NB4 (cell line): Measurements from ENCODE around the gene LSM7.

Source experiments
- DNase-seq: peaks from one replicate; pipeline ENCODE4 v3.0.0; 2010; ENCODE audit warnings: low read depth
- H3K4me3 ChIP-seq: one replicate; pipeline ENCODE4 v1.5.1; 2011; ENCODE audit warnings: mild to moderate bottlenecking, low read depth, low read length, moderate library complexity
- MYC ChIP-seq: IDR thresholded peaks from 2 replicates; pipeline ENCODE4 v1.6.1; 2011; ENCODE audit warnings: low read depth, low read length
- POLR2A ChIP-seq: IDR thresholded peaks from 2 replicates; pipeline ENCODE4 v1.6.1; 2011; ENCODE audit warnings: mild to moderate bottlenecking; ENCODE audit not compliant: insufficient read length; ENCODE audit errors: extremely low read depth
- TF ChIP-seq, protein P1 (sequence below): IDR thresholded peaks from one replicate; pipeline ENCODE4 v1.5.1; 2012; ENCODE audit warnings: low read depth, low read length
- TF ChIP-seq, protein P2 (sequence below): IDR thresholded peaks from 2 replicates; pipeline ENCODE4 v1.6.1; 2011; ENCODE audit warnings: low read depth, low read length

The LSM7 gene

DNA sequence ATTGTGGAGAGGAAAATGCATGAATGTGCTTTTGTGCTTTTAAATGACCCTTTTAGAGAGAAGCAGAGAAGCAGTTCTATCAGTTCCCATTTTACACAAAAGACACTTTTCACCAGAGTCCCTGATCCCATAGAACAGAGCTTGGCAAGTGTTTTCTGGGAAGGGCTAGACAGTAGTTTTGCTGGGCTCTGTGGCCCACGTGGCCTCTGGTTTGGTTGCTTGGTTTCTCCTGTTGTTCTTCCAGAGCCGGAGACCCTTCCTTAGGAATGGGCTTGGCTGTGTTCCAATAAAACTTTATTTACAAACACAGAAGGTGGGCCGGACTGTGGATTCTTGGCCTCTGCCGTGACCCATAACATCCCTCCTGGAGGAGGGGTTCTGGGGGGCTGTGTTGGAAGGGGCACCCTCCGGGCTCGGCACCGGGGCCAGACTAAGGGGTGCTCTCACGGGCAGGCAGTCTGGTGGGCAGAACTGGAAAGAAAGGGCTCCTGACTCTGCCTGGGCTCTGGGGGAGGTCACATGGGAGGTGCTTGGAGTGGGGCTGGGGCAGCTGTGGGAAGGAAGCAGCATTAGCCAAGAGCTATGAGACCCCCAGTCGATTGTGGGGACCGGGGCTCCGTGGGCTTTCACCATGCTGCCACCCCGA lies 3.3 kb upstream of the LSM7 start:
- no peak for DNase-seq
- no peak for TF ChIP-seq POLR2A
- peak overlapping the region; percentile 38 for H3K4me3 ChIP-seq

DNA sequence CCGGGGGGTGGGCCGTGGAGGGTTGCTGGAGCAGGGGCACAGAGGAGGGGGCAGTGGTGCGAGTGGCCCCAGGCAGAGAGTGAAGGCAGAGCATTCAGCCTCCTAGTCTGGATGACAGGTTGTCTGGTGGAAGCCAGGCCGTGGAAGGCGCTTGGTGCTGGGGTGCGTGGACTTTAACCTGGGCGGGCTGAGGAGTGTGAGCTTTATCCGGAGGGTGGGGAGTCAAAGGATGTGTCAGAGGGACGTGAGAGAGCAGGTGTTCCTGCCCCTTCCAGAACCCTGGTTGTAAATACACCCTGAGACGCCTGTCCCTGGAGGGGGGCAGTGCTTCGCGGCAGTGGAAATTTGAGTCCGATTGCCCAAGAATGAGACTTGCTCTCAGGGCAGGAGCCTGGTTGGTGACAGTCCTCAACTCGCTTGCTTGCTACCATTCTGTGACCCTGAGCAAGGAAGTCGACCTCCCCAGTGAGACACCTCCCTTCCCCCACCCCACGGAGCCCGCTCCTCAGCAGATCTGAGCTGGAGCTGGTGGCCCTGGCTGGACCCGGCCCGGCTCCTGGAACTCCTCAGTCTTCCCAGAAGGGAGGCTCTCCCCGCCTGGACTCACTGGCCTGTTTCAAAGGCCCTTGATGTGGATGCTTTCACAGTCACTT lies 2.4 kb upstream of the LSM7 start:
- TF ChIP-seq, protein P1, sequence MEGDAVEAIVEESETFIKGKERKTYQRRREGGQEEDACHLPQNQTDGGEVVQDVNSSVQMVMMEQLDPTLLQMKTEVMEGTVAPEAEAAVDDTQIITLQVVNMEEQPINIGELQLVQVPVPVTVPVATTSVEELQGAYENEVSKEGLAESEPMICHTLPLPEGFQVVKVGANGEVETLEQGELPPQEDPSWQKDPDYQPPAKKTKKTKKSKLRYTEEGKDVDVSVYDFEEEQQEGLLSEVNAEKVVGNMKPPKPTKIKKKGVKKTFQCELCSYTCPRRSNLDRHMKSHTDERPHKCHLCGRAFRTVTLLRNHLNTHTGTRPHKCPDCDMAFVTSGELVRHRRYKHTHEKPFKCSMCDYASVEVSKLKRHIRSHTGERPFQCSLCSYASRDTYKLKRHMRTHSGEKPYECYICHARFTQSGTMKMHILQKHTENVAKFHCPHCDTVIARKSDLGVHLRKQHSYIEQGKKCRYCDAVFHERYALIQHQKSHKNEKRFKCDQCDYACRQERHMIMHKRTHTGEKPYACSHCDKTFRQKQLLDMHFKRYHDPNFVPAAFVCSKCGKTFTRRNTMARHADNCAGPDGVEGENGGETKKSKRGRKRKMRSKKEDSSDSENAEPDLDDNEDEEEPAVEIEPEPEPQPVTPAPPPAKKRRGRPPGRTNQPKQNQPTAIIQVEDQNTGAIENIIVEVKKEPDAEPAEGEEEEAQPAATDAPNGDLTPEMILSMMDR = no peak
- TF ChIP-seq POLR2A (no peak), MYC (peak; percentile 51; the same call in 1 of the 2 replicates)
- TF ChIP-seq, protein P2, sequence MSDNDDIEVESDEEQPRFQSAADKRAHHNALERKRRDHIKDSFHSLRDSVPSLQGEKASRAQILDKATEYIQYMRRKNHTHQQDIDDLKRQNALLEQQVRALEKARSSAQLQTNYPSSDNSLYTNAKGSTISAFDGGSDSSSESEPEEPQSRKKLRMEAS = peak; percentile 45; the same call in 1 of the 2 replicates
- DNase-seq = peak; percentile 66
- H3K4me3 ChIP-seq = peak overlapping the region; percentile 28

DNA sequence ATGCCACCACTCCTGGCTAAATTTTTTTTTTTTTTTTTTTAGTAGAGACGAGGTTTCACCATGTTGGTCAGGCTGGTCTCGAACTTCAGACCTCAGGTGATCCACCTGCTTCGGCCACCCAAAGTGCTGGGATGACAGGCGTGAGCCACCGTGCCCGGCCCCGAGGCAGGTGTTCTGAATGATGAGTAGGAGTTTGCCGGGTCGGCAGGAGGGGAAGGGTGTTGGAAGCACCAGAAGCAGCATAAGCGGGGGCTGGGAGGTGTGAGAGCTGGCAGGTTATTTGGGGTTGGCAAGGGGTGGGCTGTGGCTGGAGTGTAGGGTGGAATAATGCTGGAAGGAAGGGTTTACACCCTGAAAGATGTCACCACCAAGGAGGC lies 1.9 kb upstream of the LSM7 start:
- no peak for TF ChIP-seq POLR2A
- TF ChIP-seq, protein P2 = no peak
- TF ChIP-seq, protein P1 = no peak
- no peak for TF ChIP-seq MYC
- no peak for DNase-seq
- H3K4me3 ChIP-seq = no peak overlapping the region

DNA sequence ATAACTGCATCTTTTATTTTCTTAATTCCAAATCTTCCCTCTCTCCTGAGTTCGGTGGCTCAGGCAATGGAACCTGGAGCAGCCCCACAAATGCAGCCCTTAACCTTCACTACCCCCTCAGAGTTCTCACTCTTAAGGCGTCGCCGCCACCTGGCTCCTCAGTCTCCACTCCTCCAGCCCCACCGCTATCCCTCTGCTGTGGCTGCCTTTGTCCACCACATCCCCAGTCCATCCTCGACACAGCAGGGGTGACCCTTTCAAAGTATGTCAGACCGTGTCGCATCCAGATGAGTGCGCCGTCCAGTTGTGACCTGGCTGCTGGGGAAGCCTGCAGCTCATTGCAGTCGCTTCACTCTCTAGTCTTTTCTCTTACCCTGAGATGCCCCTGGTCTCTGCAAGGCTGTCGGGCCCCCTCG lies 1.1 kb upstream of the LSM7 start:
- DNase-seq = no peak
- peak overlapping the region; percentile 75 for H3K4me3 ChIP-seq
- TF ChIP-seq, protein P2 = no peak
- no peak for TF ChIP-seq MYC
- no peak for TF ChIP-seq POLR2A
- TF ChIP-seq, protein P1 = no peak

DNA sequence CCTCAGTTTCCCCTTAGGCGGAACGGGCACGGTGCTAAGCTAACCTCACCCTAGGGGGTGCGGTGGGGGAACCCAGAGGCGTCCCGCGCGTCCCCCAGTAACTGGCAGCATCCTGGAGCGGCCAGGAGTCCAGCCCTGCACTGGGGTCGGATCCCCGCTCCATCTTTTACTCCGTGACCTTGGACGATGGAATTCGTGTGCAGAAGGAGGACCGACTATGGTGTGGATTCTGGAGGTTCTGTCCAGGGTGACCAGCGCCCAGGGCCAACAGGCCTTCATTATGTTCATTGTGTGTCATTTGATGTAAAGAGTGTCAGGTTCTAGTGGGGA lies 728 bp upstream of the LSM7 start:
- TF ChIP-seq, protein P1 = no peak
- TF ChIP-seq POLR2A = no peak
- no peak for DNase-seq
- peak overlapping the region; percentile 75 for H3K4me3 ChIP-seq

DNA sequence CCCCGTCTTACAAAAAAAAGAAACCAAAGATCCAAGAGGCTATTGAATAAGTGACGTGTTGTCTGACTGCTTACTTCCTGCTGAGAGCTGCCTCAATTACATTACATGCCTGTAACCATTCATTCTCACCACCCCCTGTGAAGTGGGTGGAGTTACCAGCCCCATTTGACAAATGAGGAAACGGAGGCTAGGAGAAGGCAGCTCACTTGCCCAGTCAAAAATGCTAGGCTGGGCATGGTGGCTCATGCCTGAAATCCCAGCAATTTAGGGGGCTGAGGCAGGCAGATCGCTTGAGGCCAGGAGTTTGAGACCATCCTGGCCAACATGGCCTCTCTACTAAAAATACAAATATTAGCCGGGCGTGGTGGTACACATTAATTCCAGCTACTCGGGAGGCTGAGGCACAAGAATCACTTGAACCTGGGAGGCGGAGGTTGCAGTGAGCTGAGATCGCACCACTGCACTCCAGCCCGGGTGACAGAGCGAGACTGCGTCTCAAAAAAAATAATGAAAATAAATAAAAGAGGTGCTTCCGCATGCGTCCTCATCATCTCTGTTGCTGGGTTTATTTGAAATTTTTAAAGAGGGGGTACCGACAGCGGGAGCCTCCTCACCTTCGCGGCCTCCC lies 499 bp downstream of the LSM7 start:
- peak; percentile 91 for DNase-seq
- H3K4me3 ChIP-seq = peak overlapping the region; percentile 85
- no peak for TF ChIP-seq POLR2A
- TF ChIP-seq, protein P1 = no peak
- TF ChIP-seq, protein P2 = no peak
- no peak for TF ChIP-seq MYC
